ENCODE results near the gene MSGN1. TPM values are rescaled to one million over a fixed set of nuclear protein-coding genes. Genes with fewer than 3 reads are reported as not detected.

The MSGN1 gene, protein sequence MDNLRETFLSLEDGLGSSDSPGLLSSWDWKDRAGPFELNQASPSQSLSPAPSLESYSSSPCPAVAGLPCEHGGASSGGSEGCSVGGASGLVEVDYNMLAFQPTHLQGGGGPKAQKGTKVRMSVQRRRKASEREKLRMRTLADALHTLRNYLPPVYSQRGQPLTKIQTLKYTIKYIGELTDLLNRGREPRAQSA
- not detected for total RNA-seq
- polyA plus RNA-seq (ENCODE audit: insufficient read length in 2 of 2): not detected
- long read RNA-seq, donor 1: 0 reads
- long read RNA-seq, donor 2: 0 reads
- long read RNA-seq, donor 3: 0 reads
- long read RNA-seq, donor 4: 0 reads

DNA sequence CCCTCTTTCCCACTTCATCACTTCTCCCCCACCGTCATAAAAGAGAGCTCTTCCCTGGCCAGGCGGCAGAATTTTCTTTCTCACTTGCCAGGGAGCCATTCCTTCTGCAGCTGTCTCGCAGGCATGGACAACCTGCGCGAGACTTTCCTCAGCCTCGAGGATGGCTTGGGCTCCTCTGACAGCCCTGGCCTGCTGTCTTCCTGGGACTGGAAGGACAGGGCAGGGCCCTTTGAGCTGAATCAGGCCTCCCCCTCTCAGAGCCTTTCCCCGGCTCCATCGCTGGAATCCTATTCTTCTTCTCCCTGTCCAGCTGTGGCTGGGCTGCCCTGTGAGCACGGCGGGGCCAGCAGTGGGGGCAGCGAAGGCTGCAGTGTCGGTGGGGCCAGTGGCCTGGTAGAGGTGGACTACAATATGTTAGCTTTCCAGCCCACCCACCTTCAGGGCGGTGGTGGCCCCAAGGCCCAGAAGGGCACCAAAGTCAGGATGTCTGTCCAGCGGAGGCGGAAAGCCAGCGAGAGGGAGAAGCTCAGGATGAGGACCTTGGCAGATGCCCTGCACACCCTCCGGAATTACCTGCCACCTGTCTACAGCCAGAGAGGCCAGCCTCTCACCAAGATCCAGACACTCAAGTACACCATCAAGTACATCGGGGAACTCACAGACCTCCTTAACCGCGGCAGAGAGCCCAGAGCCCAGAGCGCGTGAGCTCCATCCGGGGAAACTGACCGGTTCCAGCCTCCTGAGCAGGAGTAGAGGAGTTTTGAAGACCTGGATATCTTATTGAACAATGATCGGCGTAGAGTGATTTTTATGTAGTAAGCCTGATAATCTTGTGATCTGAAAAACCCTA, at the start of gene MSGN1:
Gene MSGN1 (plus strand): TSS at position 65 of the 850 bp plus-strand sequence. CDS start 59 bp downstream, at position 124.
- 89% methylated on average over 17 of the region's 26 CpGs for WGBS (ENCODE audit: insufficient coverage)
- no peak within 1 kb of the TSS for H3K27ac ChIP-seq (ENCODE audit: low read depth, low read length)
- H3K9me3 ChIP-seq (ENCODE audit: control insufficient read depth, insufficient read depth, low read length): no peaks in the 10 kb centered on the region
- H3K27me3 ChIP-seq (ENCODE audit: control insufficient read depth, insufficient read depth, low read length): no peaks in the 10 kb centered on the region
- no peaks in the 10 kb centered on the region for H3K36me3 ChIP-seq (ENCODE audit: control insufficient read depth, insufficient read depth, low read length)
- no peaks in the 10 kb centered on the region for H3K4me1 ChIP-seq (ENCODE audit: control insufficient read depth, insufficient read depth, low read length)
- H3K4me3 ChIP-seq (ENCODE audit: low read depth, low read length): no peak within 1 kb of the TSS
- no peak for DNase-seq (ENCODE audit: low read depth in 4 of 6, low spot score in 6 of 6)

DNA sequence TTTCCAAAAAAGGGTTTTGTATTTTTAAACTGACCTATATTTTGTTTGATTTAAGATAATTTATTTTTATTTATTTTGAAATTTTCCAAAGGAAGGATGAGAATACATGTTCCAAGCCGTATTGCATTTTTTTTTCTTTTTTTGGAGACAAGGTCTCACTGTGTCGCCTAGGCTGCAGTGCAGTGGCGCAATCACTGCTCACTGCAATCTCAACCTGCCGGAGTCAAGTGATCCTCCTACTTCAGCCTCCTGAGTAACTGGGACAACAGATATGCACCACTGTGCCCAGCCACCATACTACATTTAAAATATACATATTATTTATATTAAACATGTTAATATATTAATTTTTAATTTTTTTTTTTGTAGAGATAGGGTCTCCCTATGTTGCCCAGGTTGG, 47.4 kb upstream of the MSGN1 start:
- WGBS (ENCODE audit: insufficient coverage): 100% methylated on average over 3 of the region's 4 CpGs
- Histone ChIP-seq H3K27me3 (ENCODE audit: control insufficient read depth, insufficient read depth, low read length) (no peaks in the 10 kb centered on the region), H3K36me3 (ENCODE audit: control insufficient read depth, insufficient read depth, low read length) (no peaks in the 10 kb centered on the region), H3K4me1 (ENCODE audit: control insufficient read depth, insufficient read depth, low read length) (no peaks in the 10 kb centered on the region), H3K4me3 (ENCODE audit: low read depth, low read length) (no peak overlapping the region), H3K27ac (ENCODE audit: low read depth, low read length) (no peak overlapping the region), H3K9me3 (ENCODE audit: control insufficient read depth, insufficient read depth, low read length) (no peaks in the 10 kb centered on the region)
- DNase-seq (ENCODE audit: low read depth in 4 of 6, low spot score in 6 of 6): no peak

DNA sequence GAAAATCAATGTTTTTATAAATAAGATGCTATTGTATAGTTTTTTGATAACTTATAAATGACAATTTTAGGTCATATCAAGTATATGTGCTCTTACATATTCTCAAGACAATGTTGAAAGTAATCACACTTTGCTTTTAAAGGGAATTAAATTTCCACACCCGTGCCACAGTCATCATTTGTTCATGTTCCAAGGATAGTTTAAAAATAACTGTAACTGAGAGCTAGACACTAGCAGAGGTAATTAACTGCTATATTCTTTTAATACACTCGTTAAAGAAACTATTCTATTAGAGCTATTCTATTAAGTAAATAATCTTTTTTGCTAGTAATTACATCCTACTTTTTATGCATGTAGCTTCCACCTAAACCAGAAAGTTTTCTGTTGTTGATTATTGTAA, 44.3 kb upstream of the MSGN1 start:
- Histone ChIP-seq H3K27ac (ENCODE audit: low read depth, low read length) (no peak overlapping the region), H3K9me3 (ENCODE audit: control insufficient read depth, insufficient read depth, low read length) (no peaks in the 10 kb centered on the region), H3K36me3 (ENCODE audit: control insufficient read depth, insufficient read depth, low read length) (no peaks in the 10 kb centered on the region), H3K4me1 (ENCODE audit: control insufficient read depth, insufficient read depth, low read length) (no peaks in the 10 kb centered on the region), H3K4me3 (ENCODE audit: low read depth, low read length) (no peak overlapping the region), H3K27me3 (ENCODE audit: control insufficient read depth, insufficient read depth, low read length) (no peaks in the 10 kb centered on the region)
- no peak for DNase-seq (ENCODE audit: low read depth in 4 of 6, low spot score in 6 of 6)
- no CpG with 5 or more reads among the region's 2 CpGs for WGBS (ENCODE audit: insufficient coverage)

DNA sequence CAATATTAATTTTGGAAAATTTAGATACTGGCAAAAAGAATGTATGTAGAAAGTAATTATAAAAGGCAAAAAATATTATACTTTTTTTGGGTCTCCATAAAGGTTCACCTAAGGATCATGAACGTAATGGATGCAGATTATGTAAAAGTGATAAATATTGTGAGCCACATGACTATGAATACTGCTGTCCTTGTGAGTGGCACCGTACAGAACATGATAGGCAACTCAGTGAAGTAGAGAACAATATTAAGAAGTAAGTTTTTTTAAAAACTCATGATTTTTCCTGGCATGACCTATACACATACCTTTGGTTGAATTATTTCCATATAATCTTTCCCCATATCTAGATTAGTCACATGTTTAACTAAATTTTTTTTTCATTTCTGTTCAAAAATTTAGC, 43.7 kb upstream of the MSGN1 start:
- WGBS (ENCODE audit: insufficient coverage): no CpG with 5 or more reads among the region's 2 CpGs
- DNase-seq (ENCODE audit: low read depth in 4 of 6, low spot score in 6 of 6): no peak
- Histone ChIP-seq H3K36me3 (ENCODE audit: control insufficient read depth, insufficient read depth, low read length) (no peaks in the 10 kb centered on the region), H3K4me3 (ENCODE audit: low read depth, low read length) (no peak overlapping the region), H3K4me1 (ENCODE audit: control insufficient read depth, insufficient read depth, low read length) (no peaks in the 10 kb centered on the region), H3K9me3 (ENCODE audit: control insufficient read depth, insufficient read depth, low read length) (no peaks in the 10 kb centered on the region), H3K27ac (ENCODE audit: low read depth, low read length) (no peak overlapping the region), H3K27me3 (ENCODE audit: control insufficient read depth, insufficient read depth, low read length) (no peaks in the 10 kb centered on the region)

DNA sequence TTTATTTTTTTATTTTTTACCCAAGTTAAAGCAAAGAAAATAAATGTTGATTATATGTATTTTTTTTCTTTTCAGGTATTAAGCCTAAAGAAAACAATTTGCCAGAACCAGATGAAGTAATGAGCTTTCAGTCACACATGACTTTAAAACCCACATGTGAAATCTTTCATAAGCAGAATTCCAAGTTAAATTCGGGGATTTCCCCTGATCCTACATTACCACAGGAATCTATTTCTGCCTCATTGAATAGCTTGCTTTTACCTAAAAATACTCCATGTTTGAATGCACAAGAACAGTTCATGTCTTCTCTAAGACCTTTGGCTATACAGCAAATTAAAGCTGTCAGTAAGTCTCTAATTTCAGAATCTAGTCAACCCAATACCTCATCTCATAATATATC, 35.7 kb upstream of the MSGN1 start:
- H3K36me3 ChIP-seq (ENCODE audit: control insufficient read depth, insufficient read depth, low read length): peaks cover 3% of the 10 kb centered on the region
- H3K4me3 ChIP-seq (ENCODE audit: low read depth, low read length): no peak overlapping the region
- H3K27me3 ChIP-seq (ENCODE audit: control insufficient read depth, insufficient read depth, low read length): no peaks in the 10 kb centered on the region
- 100% methylated on average over 1 of the region's 1 CpG for WGBS (ENCODE audit: insufficient coverage)
- H3K4me1 ChIP-seq (ENCODE audit: control insufficient read depth, insufficient read depth, low read length): no peaks in the 10 kb centered on the region
- DNase-seq (ENCODE audit: low read depth in 4 of 6, low spot score in 6 of 6): no peak
- no peak overlapping the region for H3K27ac ChIP-seq (ENCODE audit: low read depth, low read length)
- H3K9me3 ChIP-seq (ENCODE audit: control insufficient read depth, insufficient read depth, low read length): no peaks in the 10 kb centered on the region

DNA sequence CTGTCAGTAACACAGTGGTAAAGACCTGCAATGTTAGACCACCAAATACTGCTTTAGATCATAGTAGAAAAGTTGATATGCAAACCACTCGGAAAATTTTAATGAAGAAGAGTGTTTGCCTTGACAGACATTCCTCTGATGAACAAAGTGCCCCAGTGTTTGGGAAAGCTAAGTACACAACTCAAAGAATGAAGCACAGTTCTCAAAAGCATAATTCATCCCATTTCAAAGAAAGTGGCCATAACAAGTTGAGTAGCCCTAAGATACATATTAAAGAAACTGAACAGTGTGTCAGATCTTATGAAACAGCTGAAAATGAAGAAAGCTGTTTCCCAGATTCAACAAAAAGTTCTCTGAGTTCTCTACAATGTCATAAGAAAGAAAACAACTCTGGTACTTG, 34.8 kb upstream of the MSGN1 start:
- no peak overlapping the region for H3K4me3 ChIP-seq (ENCODE audit: low read depth, low read length)
- H3K36me3 ChIP-seq (ENCODE audit: control insufficient read depth, insufficient read depth, low read length): peaks cover 3% of the 10 kb centered on the region
- H3K9me3 ChIP-seq (ENCODE audit: control insufficient read depth, insufficient read depth, low read length): no peaks in the 10 kb centered on the region
- WGBS (ENCODE audit: insufficient coverage): no CpG with 5 or more reads among the region's 1 CpG
- H3K27me3 ChIP-seq (ENCODE audit: control insufficient read depth, insufficient read depth, low read length): no peaks in the 10 kb centered on the region
- H3K4me1 ChIP-seq (ENCODE audit: control insufficient read depth, insufficient read depth, low read length): no peaks in the 10 kb centered on the region
- H3K27ac ChIP-seq (ENCODE audit: low read depth, low read length): no peak overlapping the region
- DNase-seq (ENCODE audit: low read depth in 4 of 6, low spot score in 6 of 6): no peak

DNA sequence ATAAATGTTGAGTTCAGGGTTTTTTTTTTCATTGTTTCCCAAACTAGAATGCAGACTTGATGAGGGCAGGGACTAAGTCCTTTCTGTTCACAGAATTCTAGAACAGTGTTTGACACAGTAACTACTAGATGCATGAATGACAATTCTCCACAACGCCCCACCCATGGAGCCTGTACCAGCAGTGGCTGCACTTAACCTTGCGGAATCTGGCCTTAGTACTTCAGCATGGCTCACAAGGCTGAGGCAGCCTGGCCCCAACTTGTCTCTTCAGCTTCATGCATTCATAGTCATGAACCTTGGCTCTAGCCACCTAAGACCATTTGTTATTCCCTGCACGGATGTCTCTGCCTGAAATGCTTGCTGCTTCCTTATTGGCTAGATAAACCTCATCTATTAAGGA, 29.5 kb upstream of the MSGN1 start:
- Histone ChIP-seq H3K27me3 (ENCODE audit: control insufficient read depth, insufficient read depth, low read length) (no peaks in the 10 kb centered on the region), H3K4me1 (ENCODE audit: control insufficient read depth, insufficient read depth, low read length) (no peaks in the 10 kb centered on the region), H3K9me3 (ENCODE audit: control insufficient read depth, insufficient read depth, low read length) (no peaks in the 10 kb centered on the region), H3K27ac (ENCODE audit: low read depth, low read length) (no peak overlapping the region), H3K4me3 (ENCODE audit: low read depth, low read length) (no peak overlapping the region), H3K36me3 (ENCODE audit: control insufficient read depth, insufficient read depth, low read length) (no peaks in the 10 kb centered on the region)
- 81% methylated on average over 3 of the region's 3 CpGs for WGBS (ENCODE audit: insufficient coverage)
- DNase-seq (ENCODE audit: low read depth in 4 of 6, low spot score in 6 of 6): no peak

DNA sequence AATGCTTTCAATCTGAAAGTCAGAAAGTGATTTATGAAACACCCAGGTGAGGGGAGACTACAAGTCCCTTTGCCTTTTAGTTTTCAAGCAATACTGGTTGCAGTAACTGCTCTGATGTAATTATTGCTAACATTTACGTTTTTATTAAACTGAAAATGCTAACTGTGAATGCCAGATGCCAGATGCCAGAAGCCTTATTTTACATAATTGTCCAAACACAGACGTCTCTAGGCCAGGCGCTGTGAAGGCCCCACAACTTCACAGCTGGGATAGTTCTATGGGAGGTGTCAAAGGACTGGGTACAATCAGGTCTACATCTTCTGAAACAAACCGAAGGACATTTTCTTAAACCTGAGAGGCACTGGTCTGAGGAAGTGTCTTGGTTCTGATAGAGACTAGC, 27.5 kb upstream of the MSGN1 start:
- no peak overlapping the region for H3K27ac ChIP-seq (ENCODE audit: low read depth, low read length)
- H3K4me3 ChIP-seq (ENCODE audit: low read depth, low read length): no peak overlapping the region
- DNase-seq (ENCODE audit: low read depth in 4 of 6, low spot score in 6 of 6): no peak
- 83% methylated on average over 1 of the region's 4 CpGs for WGBS (ENCODE audit: insufficient coverage)
- no peaks in the 10 kb centered on the region for H3K9me3 ChIP-seq (ENCODE audit: control insufficient read depth, insufficient read depth, low read length)
- H3K4me1 ChIP-seq (ENCODE audit: control insufficient read depth, insufficient read depth, low read length): peaks cover under 1% of the 10 kb centered on the region
- H3K27me3 ChIP-seq (ENCODE audit: control insufficient read depth, insufficient read depth, low read length): no peaks in the 10 kb centered on the region
- no peaks in the 10 kb centered on the region for H3K36me3 ChIP-seq (ENCODE audit: control insufficient read depth, insufficient read depth, low read length)

DNA sequence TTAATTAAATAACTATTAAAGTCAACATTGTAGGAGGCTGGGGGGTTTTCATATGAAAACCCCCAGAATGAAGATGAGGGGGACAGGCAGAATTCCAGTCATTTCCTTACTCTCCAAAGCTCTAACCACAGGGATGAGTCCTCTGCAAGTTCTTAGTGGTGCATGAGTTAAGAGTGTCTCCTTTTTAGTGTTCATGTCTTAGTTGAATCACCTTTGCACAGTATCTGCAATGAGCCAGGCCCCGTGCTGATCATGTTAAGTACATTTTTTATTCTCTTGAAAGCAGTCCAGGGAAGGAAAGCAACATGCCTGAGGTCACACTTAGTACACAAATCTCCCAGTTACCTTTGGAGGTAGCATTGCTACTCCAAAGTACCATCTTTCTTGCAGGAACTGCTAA, 25.7 kb upstream of the MSGN1 start:
- DNase-seq (ENCODE audit: low read depth in 4 of 6, low spot score in 6 of 6): no peak
- Histone ChIP-seq H3K4me1 (ENCODE audit: control insufficient read depth, insufficient read depth, low read length) (peaks cover 2% of the 10 kb centered on the region), H3K27ac (ENCODE audit: low read depth, low read length) (no peak overlapping the region), H3K4me3 (ENCODE audit: low read depth, low read length) (no peak overlapping the region), H3K36me3 (ENCODE audit: control insufficient read depth, insufficient read depth, low read length) (no peaks in the 10 kb centered on the region), H3K27me3 (ENCODE audit: control insufficient read depth, insufficient read depth, low read length) (no peaks in the 10 kb centered on the region), H3K9me3 (ENCODE audit: control insufficient read depth, insufficient read depth, low read length) (no peaks in the 10 kb centered on the region)
- WGBS (ENCODE audit: insufficient coverage): 92% methylated on average over 1 of the region's 1 CpG
